Stimulated activated CD8-positive, alpha-beta memory T cell treated with anti-CD3 and anti-CD28 coated beads, Interleukin-15, amount 100 ng/mL, for 24 hours (primary cell): ENCODE data around the gene AFAP1L2.

ENCODE experiments used
- DNase-seq: peaks from one replicate; pipeline ENCODE4 v3.0.0-alpha.2; 2020; ENCODE audit warnings: low read depth

Gene AFAP1L2

GRCh38 chr10:114404171-114405010 lies at the start of gene AFAP1L2:
Gene AFAP1L2, minus strand, starts transcription at chr10:114404502. Its CDS starts 47 bp downstream, at chr10:114404455.
- no peak for DNase-seq

GRCh38 chr10:114453576-114453975 lies 49.3 kb upstream of the AFAP1L2 start:
- DNase-seq, result no peak

GRCh38 chr10:114448897-114449296 lies 44.6 kb upstream of the AFAP1L2 start:
- no peak for DNase-seq

- no peak for DNase-seq
These were observed 41.0 kb upstream of the AFAP1L2 start for GRCh38 chr10:114445332-114445731.

GRCh38 chr10:114444819-114445218 lies 40.5 kb upstream of the AFAP1L2 start:
- DNase-seq, result no peak

- DNase-seq, result no peak
These were observed 37.9 kb upstream of the AFAP1L2 start for GRCh38 chr10:114442091-114442630.

- no peak for DNase-seq
These were observed 36.8 kb upstream of the AFAP1L2 start for GRCh38 chr10:114441107-114441506.

- no peak for DNase-seq
These were observed 33.4 kb upstream of the AFAP1L2 start for GRCh38 chr10:114437473-114438292.

- no peak for DNase-seq
These were observed 32.6 kb upstream of the AFAP1L2 start for GRCh38 chr10:114436941-114437340.

- no peak for DNase-seq
These were observed 28.3 kb upstream of the AFAP1L2 start for GRCh38 chr10:114432566-114433093.

- no peak for DNase-seq
These were observed 27.3 kb upstream of the AFAP1L2 start for GRCh38 chr10:114431414-114432135.

- DNase-seq, result no peak
These were observed 26.5 kb upstream of the AFAP1L2 start for GRCh38 chr10:114430688-114431413.

GRCh38 chr10:114429581-114430335 lies 25.5 kb upstream of the AFAP1L2 start:
- no peak for DNase-seq

GRCh38 chr10:114427124-114427852 lies 23.0 kb upstream of the AFAP1L2 start:
- DNase-seq, result no peak

- DNase-seq, result no peak
These were observed 22.2 kb upstream of the AFAP1L2 start for GRCh38 chr10:114426476-114426875.

- no peak for DNase-seq
These were observed 16.6 kb upstream of the AFAP1L2 start for GRCh38 chr10:114420811-114421485.

GRCh38 chr10:114418109-114418508 lies 13.8 kb upstream of the AFAP1L2 start:
- DNase-seq, result no peak

GRCh38 chr10:114412907-114413797 lies 8.8 kb upstream of the AFAP1L2 start:
- DNase-seq, result no peak
